HG02973 (cell line): ENCODE results near the gene SASH1.
"Not testable (repeated sequence)": the region's sequence is repeated elsewhere in the genome, so short reads cannot be mapped to it uniquely, and the experiment has no call there.

Experiments used
- ATAC-seq: cut with Tn5 transposase; IDR thresholded peaks from one replicate; pipeline ENCODE4 v1.9.1; 2021; ENCODE audit warnings: moderate library complexity; ENCODE audit not compliant: unreplicated experiment

SASH1 gene

DNA sequence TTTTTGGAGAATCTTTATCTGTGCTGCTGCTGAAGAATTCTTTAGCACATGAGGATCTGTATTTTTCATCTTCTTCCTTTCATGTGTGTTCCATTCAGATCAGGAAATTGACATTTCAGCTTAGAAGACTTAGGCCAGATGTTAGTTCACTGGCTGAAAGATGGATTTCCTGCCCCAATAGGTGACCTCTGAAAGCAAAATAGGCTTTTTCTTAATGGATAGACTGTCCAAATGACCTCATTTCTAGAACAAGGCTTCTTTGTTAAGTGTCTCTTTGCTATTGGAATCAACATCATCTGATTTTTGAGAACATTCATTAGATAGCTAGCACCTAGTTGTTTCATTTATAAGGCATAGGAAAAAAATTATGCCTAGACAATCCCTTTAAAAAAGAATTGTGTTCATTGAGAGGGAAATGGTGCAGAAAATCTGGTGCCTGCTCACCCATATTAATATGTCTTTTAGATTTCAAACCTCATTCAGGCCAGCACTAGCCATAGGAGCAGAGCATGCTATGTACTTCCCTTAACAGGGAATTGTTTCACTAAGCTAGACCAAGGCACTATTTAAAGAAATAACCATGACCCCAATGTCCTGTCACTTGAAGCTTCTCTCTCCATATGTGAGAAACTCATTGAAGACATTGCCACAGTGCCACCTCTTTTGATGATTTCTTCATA, 13.6 kb upstream of the SASH1 start:
- ATAC-seq: no peak

DNA sequence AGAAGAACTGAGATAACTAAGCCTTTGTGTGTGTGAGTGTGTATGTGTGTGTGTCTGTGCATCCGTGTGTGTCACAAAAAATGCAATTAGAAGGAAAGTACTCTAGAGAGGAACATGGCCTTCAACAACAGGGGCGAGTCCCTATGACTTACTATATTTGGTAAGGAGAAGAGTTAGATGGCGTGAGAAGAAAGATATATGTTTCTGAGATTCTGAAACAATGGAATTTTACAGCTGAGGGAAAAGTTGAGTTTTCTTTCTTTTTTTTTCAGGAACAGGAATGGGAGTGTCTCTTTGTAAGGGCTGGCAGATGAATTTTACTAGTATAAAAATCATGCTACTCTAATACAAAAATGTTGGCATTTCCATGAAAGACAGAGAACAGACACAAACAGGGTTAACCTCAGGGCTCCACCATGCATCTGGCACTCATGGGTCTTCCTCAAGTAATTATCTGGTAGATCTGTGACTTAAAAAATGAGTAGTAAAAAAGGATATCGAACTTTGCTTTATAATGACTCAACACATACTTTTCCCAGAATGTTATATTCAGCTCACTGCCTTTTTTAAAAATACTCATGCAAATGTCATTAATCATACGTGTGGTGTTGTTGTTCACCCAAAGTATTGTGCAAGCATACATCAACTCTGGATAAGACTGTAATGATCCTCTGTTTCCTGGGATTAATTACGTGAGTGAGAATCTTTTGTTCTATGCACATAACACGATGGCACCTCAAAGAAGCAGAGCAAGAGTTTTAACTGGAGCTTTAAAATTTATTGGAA, 12.8 kb upstream of the SASH1 start:
- no peak for ATAC-seq

DNA sequence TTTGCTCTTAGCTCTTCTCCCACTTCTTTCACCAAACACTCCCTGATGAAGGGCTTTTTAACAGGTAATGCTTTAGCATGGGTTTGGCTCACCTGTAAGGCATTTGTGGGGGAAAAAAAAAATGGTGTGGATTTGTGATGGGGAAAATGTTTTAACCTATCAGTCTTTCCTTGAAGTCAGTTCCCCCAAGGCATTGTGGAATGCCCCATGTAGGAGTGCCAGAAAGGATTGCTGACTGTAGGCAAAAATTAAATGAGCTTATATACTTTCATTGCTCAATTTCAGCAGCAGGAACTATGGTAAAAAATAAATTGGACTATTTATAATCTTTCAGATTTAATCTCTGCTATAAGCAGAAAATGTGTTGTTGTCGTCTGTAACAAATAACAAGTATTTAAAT, 10.6 kb upstream of the SASH1 start:
- no peak for ATAC-seq

GRCh38 chr6:148336901-148337300, 5.7 kb upstream of the SASH1 start:
- no peak for ATAC-seq

GRCh38 chr6:148339766-148340165, 2.9 kb upstream of the SASH1 start:
- ATAC-seq: no peak

DNA sequence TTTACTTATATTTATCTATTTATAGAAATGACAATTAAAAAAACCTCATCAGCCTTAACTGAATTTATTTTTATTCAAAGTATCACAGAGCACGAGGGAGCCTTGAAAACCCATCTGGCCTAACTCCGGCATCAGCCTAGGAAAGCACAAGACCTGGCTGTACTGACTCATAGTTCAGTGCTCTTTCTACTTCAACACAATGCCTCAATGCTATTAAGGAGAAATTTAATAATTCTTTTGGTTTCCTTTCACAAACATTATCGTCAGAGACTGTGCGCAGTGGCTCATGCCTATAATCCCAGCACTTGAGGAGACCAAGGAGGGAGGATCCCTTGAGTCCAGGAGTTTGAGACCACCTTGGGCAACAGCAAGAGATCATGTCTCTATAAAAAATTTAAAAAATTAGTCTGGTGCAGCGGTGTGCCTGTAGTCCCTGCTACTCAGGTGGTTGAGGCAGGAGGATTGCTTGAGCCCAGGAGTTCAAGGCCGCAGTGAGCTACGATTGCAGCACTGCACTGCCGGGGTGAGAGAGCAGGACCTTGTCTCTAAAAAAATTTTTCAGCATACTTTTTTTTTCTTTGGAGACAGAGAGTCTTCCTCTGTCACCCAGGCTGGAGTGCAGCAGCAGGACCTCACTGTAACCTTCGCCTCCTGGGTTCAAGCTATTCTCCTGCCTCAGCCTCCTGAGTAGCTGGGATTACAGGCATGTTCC, 1.9 kb upstream of the SASH1 start:
- no peak for ATAC-seq

DNA sequence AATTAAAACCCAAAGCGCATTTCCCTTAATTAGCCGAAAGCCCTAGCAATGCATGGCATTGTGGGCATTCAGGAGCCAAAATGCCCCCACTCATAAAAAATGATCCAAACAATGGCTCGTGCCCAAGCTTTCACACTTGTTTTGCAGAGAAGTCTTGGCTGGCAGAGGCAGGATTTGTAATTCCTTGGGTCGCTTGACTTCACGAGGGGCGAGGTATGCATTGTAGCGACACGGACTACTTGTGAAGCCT, 613 bp upstream of the SASH1 start:
- no peak for ATAC-seq

DNA sequence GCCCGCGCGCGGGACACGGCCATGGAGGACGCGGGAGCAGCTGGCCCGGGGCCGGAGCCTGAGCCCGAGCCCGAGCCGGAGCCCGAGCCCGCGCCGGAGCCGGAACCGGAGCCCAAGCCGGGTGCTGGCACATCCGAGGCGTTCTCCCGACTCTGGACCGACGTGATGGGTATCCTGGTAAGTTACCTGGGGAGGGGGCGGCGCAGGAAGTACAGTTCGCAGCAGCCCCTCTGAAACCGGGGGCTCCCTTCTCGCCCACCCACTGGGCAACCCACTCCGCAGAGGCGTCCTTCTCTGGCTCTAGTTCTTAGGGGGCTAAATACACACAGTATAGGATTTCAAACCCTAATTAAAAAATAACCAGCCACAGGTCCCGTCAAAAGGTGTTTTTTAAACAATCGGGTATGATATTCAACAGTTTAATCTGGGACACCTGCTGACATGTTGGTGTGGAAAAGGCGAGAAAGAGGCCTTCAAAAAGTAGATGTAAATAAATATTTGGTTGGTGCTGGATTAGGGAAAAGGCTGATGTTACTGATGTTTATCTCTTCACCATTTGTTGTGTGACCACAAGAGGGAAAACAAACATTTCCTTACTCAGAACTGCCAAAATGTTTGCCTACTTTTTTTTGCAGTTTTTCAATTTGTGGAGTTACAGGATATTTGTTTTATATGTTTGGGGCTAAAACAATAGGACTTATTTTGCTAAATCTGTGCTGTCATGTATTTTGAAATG, 577 bp downstream of the SASH1 start:
- no peak for ATAC-seq

DNA sequence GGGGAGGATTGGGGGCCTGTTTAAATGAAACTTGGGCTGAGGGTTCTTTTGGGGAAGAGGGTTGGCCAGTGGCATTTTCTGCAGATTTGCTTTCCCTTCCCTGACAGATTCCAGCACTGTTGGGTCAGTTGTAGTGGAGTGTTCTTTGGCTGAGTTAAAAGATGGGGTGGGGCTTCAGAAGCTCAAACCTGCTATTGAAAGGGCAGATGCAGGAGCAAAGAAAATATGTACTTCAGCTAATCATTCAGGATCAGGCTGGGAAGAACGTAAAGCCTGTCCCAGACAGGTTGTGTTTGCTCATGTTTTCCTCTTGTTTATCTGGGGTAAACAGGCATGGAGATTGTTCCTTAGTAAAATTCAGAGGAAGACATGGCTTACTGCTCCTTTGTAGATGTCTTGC, 2.5 kb downstream of the SASH1 start:
- no peak for ATAC-seq

DNA sequence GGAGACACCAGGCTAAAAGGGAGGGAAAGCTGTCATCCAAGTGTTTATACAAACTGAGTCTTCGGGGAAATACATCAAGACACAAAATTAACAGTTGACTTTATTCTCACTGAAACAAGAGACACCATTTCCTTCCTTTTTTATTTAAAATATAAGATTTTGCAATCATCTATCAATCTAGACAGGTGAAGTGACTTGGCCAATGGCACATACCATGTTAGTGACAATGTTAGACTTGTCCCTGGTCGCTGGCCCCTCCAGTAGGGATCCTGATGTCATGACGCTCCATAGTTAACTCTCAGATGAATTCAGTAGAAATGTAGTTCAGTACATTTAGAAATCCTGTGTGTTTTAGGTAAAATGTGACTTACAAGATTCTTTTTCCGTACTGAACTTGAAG, 2.9 kb downstream of the SASH1 start:
- ATAC-seq: no peak

DNA sequence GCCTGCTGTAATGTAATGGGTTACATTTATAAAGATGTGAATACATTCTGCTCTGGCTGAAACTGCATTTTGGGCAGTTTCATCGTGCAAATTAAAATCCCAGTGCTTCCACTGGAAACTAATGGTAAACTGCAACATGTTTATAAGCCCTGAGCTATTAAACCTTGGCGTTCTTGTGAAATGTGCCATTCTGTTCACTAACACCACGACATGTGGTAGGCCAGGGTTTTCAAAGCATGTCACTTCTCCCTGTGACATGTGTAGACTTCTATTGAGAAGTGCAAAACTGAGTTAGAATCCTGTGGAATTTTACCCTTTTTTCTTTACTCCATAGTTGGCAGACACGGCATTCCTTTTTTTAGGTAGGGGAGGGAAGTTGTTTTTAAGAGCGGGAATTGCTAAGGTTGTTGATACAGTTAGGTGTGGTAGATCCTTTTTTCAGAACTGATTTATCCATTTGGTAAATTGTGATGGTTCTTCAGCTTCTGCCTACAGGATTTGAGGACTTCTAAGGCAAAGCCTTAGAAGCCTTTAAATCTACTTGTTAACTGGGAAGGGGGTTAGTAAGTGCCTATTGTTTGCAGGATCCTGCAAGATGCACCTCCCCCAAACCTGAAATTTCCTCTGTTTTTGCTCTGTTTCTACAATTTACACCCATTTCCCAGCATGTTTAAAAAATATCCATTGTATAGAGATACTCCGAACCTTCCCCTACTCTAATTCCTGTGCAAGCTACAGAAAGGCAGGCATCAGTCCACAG, 4.2 kb downstream of the SASH1 start:
- ATAC-seq: no peak

GRCh38 chr6:148347441-148348054, 4.9 kb downstream of the SASH1 start:
- ATAC-seq: no peak

- ATAC-seq: no peak
Observed at GRCh38 chr6:148348335-148348734, 5.7 kb downstream of the SASH1 start.

GRCh38 chr6:148348778-148349177, 6.1 kb downstream of the SASH1 start:
- no peak for ATAC-seq

DNA sequence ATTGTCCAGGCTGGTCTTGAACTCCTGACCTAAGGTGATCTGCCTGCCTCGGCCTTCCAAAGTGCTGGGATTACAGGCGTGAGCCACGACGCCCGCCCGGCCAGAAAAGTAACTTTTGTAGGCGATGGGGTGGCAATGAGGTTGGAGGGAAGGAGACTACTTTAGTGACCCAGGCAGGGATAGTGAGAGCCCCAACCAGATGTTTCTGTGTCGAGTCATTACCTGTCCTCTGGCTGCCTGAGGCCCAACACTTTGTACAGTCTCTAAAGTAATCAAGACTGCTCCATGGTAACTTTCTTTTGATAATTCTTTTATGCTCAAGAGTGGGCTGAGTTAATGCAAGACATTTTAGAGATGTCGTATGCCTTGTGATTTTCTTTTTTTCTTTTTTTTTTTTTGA, 6.8 kb downstream of the SASH1 start:
- no peak for ATAC-seq

DNA sequence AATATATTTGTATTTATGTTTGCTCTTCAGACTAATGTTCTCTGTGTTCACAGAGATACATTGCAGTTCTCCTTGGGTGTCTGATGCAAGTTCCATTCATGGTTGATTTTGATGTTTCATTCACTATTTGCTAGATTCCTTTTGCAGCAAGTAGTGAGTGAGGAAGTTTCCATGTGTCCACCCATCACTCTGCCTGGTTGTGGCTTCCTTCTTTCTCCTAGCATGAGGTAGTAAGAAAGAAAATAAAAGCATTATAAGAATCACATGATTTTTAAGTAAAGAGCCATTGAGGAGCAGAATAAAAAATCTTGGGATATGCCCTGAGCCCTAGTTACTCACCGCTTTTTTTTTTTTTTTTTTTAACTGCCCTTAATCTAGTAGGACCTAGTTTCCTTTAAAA, 8.7 kb downstream of the SASH1 start:
- ATAC-seq: no peak

DNA sequence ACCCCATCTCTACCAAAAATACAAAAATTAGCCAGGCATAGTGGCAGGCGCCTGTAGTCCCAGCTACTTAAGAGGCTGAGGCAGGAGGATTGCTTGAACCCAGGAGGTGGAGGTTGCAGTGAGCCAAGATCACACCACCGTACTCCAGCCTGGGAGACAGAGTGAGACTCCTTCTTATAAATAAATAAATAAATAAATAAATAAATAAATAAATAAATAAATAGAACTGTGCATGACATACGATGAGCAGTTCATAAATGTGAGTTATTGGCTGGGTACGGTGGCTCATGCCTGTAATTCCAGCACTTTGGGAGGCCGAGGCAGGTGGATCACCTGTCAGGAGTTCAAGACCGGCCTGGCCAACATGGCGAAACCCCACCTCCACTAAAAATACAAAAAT, 9.8 kb downstream of the SASH1 start:
- ATAC-seq: not testable (repeated sequence)

- ATAC-seq: no peak
Observed at GRCh38 chr6:148358196-148358785, 15.7 kb downstream of the SASH1 start.

- no peak for ATAC-seq
Observed at GRCh38 chr6:148359228-148359627, 16.6 kb downstream of the SASH1 start.
